Right renal cortex interstitium (tissue), 3 donors: ENCODE data around the gene CAV2. TPM values are rescaled to one million over a fixed set of nuclear protein-coding genes. Genes with fewer than 3 reads are reported as not detected.

ENCODE experiments used
- DNase-seq, 3 donors: peaks; one replicate each; pipeline ENCODE4 v3.0.0-alpha.2; 2013; ENCODE audit warnings: low read depth in 3 of 3, low spot score in 2 of 3
- polyA plus RNA-seq, 3 donors: library from polyadenylated mRNA; unstranded; fragments of 120-200 nt; gene quantifications; one replicate each; pipeline ENCODE4 v1.2.1, GENCODE V29; 2013; ENCODE audit not compliant: insufficient read length in 3 of 3

Gene CAV2
- polyA plus RNA-seq, 3 donors: 23.3 to 31.7 (median 28.3) TPM

DNA sequence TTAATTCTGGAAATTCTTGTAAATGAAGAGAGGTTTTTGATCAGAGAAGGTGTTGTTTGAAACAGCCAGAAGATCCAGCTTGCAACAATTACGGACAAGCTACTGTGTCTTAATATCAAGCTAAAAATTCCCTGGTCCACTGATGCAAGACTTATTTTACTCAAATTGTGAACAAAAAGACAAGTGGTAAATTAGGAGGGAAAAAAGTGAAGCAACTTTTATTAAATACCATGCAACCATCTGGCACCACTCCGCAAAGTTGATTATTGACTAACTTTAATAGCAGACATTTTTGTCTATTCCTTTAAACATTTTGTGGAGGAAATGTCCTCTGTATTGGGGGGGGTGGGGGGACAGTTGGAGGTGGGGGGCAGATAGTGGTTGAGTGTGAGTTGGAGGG, 5.1 kb upstream of the CAV2 start:
- no peak for DNase-seq

DNA sequence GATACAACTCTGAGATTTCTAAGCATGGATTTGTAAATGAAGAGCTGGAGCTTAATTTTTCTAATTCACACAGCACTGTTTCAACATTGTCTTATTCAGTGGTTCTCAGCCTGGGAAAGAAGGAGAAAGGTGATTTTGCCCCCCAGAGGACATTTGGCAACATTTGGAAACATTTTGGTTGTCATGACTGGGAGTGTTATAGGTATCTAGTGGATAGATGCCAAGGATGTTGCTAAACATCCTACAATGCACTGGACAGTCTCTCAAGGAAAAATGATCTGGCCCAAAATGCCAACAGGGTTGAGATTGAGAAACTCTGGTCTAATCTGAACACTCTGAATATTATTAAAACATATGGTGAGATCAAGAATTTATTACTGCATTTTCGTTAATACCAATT, 3.8 kb upstream of the CAV2 start:
- no peak for DNase-seq

DNA sequence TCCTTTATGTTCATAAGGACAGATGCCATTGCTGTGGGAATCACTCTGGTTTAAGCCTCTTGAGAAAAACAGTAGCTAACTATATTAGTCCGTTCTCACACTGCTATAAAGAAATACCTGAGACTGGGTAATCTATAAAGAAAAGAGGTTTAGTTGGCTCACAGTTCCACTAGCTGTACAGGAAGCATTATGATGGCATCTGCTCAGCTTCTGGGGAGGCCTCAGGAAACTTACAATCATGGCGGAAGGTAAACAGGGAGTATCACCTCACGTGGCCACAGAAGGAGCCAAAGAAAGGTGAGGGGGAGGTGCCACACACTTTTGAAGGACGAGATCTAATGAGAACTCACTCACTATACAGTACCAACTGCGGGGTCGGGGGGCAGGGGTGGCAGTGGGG, 2.9 kb upstream of the CAV2 start:
- DNase-seq: no peak

DNA sequence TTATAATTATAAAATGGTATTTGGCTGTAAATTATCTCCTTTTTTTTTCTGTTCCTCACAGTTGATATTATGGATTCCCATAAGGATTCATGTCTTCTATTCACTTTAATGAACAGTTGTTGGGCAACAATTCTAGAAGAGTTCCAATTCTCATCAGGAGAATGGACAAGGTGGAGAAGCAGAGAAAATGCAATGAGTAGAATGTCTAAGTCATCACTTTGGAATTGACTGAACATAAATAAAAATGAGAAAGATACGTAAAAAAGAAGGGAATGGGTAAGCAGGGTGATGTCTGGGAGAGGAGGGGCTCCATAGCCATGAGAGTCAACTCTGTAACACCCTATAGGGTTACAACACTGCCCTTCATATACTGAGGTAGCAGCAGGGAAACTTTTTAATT, 1.8 kb upstream of the CAV2 start:
- no peak for DNase-seq

DNA sequence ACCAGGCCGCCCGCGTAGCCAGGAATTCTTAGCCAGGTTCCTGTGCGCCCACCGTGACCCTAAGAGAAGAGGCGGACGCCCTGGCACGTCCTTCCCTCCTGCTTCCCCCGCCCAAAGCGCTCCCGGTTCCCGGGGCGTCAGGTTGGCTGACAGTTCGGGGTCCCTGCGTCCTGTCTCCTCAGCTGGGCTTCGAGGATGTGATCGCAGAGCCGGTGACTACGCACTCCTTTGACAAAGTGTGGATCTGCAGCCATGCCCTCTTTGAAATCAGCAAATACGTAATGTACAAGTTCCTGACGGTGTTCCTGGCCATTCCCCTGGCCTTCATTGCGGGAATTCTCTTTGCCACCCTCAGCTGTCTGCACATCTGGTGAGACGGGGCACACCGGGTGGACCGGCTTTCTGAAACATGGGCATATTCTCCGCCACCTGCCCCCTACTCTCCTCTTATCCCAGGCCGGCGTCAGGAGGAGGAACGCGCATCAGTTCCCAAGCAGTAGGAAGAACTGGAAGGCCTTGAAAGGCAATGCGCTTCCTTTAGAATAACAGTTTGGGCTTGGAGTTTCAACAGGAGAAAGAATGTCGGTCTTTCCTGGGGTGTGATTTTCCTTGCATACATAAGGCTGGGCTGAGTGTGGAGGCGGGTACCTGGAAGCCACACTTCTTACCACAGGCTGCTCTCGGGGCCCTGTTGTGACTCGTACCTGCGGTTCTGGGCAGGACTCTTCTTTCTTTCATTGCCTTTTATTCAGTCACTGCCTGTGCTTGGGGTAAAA, 728 bp downstream of the CAV2 start:
- DNase-seq: no peak

DNA sequence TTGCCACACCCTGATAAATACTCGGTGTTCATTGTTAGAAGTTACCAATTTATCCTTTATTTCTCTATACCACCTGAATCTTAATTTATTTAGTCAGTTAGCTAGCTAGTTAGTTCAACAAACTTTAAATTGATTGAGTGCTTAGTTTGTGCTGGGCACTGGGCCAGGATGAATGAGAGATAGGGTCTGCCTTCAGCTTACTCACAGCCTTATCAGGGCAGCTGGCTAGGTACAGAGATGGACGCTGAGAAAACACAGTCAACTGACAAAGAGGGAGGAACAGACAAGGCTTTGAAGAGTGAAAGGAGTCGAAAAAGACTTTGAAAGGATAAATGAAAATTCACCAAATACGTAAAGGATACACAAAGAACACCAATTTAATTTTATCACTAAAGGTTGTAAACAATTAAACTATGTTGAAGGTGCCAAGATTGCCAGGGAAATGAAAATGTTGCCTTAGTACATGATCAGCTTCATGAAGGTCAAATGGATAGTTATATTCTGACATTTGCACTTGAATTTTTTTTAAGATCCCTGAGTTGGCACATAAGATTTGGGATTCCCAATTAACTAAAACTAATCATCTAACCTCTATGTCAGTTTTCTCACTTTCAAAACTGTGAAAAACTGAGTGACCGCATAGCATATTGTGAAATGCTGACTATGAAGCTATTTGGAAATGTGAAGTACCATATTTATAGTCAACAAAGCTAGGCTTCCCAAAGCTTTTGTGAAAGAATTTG, 2.1 kb downstream of the CAV2 start:
- DNase-seq: no peak

DNA sequence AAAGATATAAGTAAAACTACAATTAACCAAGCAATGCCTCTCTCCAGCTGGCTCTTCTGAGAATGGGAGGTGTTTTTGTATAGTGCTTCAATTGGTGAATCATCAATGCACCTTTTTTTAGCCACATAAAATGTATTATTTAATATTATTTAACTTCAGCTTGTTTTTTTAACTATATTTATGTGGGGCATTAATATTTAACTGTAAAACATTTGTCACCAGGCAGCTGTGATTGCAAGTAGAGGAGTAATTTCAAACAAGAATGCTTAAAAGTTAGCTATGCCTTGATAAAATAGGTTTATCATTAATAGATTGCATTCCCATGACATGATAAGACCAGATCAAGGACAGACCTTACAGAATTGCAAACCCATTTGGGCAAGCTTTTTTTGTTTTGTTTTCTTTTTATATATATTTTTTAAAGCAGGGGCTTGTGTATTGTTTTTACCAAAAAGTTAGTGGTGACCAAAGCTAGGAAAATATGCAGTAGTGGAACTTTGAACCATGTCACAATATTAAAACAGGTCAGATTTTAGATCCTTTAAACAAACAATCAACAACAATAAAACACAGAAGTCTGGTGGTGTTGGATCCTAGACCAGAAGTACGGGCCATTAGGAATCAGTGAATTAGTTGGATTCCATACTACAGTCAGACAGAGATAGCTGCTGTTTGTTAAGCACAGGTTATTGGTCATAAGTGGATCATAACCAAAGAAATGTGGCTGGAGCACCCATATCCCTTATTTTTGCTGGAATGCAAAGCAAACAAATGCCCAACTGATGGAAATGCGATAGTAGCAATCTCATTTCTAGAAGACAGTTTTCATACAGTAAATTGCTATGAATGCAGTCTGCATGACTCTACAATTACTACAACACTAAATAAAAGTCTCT, 2.9 kb downstream of the CAV2 start:
- DNase-seq: no peak

DNA sequence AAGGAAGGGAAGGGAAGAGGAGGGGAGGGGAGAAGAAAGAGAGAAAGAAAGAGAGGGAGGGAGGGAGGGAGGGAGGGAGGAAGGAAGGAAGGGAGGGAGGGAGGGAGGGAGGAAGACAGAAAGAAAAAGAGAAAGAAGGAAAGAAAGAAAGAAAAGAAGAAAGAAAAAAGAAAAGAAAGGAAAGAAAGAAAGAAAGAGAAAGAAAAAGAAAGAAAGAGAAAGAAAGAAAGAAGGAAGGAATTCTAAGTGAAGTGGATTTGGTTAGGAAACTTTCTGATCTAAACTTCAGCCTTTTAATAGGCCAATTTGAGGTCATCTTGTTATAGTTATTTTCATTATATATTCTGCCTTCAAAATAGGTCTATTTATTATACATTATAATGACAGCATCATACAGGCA, 4.3 kb downstream of the CAV2 start:
- no peak for DNase-seq

DNA sequence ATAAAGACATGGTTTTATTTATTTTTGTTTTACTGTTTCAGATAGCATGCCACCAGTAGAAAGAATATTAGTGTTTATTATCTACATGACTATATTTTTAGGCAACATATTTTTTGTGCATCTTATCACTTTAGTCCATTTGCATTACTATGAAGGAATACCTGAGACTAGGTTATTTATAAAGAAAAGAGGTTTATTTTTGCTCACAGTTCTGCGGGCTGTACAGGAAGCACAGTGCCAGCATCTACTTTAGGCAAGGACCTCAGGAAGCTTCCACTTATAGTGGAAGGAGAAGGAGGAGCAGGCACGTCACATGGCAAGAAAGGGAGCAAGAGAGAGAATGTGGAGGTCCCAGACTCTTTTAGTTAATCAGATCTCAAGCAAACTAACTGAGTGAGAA, 5.7 kb downstream of the CAV2 start:
- DNase-seq: no peak

DNA sequence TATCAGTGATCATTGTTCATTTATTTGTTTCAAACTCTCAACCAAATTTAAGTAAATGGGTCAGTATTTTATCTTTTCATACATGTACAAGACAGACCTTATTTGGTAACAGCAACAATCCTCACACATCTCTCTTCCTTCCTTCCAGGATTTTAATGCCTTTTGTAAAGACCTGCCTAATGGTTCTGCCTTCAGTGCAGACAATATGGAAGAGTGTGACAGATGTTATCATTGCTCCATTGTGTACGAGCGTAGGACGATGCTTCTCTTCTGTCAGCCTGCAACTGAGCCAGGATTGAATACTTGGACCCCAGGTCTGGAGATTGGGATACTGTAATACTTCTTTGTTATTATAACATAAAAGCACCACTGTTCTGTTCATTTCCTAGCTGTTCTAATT, 6.3 kb downstream of the CAV2 start:
- DNase-seq: no peak

DNA sequence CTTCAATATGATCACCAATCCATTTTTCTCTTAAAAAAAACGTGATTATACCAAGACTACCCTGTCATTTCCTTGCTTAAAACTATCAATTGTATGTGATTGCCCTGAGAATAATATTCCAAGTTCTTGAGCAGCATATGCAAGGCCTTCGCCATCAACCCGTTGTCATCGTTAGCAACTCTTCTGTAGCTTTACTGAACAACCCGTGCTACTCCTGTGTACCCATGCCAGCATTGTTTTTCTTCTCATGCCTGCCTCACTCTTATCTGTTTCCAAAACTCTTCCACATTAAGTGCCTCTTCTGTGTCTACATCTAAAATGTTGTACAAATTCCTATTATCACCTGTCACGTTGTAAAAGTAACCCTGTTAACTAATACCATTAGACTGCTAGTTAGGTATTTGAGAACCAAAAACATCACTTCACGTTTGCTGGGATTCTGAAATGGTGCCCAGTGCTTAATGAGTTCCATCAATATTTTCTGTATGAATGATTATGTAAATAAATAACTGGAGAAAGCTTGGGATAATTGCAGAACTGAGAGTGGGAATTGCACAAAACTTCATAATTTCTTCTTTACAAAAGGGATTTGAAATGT, 10.5 kb downstream of the CAV2 start:
- no peak for DNase-seq

DNA sequence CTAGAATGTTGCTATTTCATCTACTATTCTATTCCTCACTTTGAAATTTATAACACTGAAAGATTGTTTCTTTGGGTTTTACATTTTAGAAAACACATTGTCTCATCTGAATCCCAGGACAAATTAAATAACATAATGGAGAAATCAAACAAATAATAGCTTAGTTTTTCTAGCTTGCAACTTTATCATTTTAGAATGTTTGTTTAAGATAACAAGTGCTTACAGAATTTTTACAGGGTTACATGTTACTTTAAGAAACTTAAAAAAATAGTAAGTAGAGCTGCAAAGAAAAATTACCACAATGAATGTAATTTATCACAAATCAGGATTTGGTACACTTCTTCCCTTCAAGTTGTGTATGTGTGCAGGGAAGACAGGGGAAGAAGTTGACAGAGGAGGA, 11.3 kb downstream of the CAV2 start:
- no peak for DNase-seq

DNA sequence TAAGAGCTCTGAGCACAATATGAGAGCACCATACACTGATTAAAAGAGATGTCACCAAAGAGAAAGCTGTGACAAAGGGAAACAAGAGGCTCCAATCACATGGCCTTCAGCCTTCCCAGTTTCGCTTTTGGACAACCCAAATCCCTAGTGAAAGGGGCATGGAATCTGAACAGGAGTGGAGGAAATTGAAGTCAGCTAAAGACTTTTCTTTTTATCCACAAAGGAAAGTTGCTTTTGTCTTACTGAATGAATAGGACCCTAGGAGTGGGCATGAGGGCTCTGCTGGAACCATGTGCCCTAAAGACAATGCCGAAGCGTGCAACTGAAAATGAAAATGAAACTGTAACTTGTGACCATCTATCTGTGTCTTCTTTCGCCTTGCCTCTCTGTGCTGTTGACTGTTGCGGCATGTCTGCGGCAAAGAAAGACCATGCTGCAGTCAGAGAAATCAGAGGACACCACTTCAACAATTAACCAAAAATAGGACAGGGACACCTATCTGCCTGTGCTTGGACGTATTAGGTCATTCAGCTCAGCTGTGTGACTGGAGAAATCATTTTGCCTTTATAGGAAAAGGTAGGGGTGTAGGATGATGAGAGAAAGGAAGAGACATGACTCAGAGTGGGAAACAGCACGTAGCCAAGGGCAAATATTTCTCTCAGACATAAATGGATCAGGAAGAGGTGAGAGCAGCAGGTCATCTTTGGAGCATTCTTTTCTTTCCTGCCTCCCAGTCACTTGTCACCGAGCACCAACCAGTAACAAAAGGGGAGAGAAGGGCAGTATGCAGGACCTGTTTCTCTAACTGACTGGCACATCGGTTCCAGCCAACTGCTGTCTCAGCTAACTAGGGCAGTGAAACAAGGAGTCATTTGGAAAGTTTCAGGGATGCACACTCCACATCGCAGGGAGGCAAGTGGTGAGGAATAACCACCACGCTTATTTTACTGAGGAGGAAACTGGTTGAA, 12.3 kb downstream of the CAV2 start:
- no peak for DNase-seq

DNA sequence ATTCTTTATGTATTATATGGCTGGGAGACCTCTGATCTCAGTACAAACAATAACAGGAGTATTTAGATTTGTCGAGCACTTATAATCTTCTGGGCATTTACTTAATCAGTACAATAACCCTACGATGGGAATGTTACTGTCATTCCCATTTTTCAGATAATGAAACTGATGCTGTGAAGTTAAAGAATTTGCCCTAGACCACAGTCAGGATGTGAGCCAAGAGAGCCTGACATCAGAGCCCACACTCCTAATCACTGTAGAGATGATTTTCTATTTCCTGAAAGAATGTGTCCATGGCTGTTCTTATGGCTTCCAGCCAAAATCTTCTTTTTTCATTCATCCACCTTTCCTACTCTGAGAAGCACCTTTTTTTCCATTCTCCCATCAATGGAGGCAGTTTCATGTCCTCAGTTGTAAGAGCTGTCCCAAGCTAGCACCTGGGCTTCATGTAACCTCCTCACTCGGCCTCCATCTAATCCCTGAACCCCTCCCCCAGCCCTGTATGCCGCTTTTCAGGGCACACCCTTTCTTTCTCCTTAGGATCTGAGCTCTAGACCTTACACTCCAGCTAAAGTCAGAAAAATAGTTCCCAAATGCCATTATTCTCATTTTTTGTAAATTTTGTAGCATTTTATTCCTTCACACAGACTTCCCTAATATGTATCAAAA, 13.1 kb downstream of the CAV2 start:
- no peak for DNase-seq

DNA sequence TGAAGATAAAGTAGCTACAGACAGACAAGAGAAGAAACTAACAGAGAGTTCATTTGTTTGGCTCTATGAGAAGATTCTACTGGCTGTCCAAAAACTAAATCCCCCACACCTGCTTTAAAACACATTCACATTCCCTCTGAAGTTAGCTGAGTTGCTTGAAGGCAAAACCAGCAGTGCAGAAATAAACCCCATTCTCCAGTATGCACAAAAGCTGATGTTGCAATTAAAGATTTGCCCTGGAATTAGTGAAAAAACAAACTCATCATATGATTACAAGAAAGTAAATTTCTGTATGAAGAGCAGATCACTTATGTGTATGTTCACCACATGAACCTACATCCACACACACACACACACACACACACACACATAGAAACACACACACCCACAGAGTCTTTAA, 16.0 kb downstream of the CAV2 start:
- no peak for DNase-seq

DNA sequence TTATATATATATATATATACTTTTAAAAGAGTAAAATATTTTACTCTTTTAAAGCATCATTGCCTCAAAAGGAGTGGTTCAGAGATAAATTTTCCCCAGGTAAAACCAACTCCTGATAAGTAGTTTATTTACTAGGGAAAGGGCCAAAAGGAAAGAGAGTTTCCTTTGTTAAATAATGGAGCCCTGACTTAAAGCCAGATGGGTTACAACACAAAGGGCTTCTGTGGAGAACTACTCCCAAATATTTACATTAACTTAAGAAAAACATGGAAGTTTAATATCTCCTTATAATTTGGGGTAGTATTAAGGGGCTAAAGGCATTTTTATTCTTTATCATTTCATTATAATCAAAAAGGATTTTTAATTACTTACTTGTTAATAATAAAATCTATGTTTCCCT, 16.8 kb downstream of the CAV2 start:
- DNase-seq: no peak

DNA sequence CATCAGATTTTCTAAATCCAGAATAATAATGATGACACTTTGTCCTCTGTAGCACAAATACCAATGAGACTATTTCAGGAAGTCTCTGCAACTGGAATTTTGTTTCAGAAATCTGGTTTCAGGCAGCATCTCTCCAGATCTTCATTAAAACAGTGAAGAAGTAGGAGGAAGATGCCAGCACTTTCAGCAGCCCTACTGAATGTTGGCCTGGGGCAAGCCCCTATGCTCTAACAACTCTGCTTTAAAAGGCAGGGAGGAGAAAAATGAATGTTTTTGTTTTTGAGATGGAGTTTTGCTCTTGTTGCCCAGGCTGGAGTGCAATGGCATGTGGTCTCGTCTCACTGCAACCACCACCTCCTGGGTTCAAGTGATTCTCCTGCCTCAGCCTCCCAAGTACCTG, 18.1 kb downstream of the CAV2 start:
- DNase-seq: no peak

DNA sequence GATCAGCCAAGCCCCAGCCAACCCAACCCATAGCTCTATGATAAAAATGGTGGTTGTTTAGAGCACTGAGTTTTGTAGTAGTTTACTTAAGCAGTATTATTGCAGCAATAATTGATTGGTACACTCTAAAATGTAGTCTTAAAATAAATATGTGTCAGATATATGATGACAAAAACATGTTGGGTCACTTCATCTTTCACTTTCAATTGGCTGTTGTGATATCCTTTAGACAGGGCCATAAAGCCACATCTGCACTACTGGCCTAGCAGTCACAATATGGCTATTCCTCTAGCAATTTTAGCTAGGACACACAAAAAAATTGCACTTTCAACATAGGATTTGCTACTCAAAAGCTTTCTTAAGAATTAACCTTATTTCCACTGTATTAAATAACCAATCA, 19.4 kb downstream of the CAV2 start:
- DNase-seq: no peak

DNA sequence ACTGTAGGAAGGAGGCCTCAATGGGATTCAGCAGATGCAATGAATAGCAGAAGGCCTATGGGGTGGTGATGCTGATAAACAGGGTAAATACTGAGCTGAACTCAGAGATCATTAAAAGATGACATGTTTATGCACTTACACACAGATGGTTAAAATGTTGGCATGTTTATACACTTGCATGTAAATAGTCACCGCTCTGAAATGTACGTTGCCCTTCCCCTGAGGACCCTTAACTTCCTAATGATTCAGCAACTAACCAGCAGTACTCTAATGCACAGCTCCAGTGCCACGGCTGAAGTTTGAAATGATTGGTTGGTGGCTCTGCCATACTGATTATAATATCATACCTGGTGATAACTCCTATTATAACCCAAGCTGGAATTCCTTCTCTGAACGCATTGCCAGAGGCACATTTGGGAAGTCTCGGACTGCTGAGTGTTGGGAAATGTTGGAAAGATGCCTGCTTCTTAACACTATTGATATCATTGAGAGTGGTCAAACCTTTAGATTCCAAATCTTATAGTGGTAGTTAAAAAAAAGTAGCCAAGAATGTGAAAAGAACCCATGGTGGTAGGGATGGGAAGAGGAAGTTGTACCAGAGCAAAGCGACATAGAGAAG, 21.6 kb downstream of the CAV2 start:
- DNase-seq: no peak
